Amniotic stem cell (primary cell): ENCODE results near the gene ARL6IP4.

Experiments
- DNase-seq: peaks from one replicate; lab custom pipeline; 2025; lab: John Stamatoyannopoulos, UW

ARL6IP4 gene

DNA sequence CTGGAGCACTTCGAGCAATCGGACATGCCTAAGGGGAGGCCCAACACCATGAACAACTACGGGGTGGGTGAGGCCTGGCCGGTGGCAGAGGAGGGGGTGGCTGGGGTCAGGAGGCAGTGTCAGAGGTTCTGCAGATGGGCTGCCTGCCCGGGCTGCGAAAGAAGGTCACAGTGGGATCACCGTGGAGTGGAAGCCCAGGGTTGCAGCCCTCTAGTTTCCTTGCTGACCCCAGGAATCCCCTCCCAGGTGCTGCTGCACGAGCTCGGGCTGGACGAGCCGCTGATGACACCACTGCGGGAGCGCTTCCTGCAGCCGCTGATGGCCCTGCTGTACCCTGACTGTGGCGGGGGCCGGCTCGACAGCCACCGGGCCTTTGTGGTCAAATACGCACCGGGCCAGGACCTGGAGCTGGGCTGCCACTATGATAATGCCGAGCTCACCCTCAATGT, 1.9 kb upstream of the ARL6IP4 start:
- DNase-seq: no peak

DNA sequence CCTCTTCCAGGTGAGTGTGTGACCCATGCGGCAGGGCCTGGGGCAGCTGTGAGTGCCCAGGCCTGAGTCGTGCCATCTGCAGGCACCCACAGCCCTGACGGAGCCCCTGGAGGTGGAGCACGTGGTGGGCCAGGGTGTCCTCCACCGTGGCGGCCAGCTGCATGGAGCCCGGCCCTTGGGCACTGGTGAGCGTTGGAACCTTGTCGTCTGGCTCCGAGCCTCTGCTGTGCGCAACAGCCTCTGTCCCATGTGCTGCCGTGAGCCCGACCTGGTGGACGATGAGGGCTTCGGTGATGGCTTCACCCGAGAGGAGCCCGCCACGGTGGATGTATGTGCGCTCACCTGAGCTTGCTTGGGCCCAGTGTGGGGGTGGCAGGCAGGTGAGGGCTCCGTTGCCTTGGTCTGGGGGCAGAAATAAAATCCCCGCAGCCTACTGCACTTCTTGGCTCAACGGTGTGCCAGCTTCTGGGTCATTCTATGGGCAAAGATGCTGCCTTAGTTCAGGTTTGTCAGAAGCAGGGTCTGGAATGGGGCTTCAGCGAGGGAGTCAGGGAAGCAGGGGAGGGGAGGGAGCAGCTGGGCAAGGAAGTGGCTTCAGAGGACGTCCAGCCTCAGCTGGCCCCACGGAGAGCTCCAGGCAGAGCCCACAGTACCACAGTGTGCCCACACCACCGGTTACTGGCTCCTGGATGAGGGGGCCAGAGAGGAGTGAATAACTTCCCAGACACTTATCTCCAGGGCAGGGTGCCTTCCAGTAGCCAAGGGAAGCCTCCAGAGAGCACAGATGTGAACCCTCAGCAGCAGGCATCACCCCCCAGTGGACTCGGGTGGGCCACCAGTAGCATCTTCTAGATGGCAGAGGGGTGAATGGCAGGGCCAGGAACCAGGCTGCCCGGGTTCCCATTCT, 1.2 kb upstream of the ARL6IP4 start:
- DNase-seq: no peak

- no peak for DNase-seq
Measured at GRCh38 chr12:122979908-122980182, 636 bp upstream of the ARL6IP4 start.

DNA sequence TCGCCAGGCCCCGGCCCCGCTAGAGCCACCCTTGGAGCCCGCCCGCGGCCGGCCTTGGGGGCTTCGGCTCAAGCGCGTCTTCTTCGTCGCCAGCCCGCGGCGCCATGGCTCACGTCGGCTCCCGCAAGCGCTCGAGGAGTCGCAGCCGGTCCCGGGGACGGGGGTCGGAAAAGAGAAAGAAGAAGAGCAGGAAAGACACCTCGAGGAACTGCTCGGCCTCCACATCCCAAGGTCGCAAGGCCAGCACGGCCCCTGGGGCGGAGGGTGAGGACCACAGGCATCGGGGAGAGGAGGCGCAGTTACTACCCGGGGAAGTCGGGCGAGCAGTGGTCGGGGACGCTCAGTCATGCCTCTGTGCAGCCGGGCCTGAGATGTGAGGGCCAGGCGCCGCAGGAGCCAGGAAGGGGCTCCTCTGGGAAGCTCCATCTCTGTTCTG, 573 bp downstream of the ARL6IP4 start:
- no peak for DNase-seq

DNA sequence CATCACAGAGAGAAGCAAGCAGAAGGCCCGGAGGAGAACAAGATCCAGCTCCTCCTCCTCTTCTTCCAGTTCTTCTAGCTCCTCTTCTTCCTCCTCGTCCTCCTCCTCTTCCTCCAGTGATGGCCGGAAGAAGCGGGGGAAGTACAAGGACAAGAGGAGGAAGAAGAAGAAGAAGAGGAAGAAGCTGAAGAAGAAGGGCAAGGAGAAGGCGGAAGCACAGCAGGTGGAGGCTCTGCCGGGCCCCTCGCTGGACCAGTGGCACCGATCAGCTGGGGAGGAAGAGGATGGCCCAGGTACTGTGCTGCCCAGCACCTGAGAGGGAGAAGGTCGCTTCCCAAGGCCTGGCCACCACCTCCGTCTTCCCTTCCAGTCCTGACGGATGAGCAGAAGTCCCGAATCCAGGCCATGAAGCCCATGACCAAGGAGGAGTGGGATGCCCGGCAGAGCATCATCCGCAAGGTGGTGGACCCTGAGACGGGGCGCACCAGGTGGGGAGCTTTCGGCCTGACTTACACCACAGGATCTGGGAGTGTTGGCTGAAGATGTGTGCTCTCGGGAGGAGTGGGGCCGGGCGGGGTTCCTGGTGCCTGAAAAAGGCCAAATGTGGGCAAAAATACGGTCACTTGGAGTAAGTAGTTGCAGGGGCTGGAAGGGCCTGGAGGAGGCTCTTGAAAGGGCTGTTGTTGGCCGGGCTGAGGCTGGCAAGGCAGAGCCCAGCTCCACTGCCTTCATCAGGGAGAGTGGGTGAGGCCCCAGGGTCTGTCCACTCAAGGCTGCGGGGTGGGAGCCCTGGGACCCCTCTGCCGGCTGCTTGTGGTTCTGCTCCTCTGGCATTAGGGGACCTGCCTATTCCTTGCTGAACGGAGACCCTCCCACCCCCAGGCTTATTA, 1.4 kb downstream of the ARL6IP4 start:
- DNase-seq: no peak

GRCh38 chr12:122982477-122982815, 2.0 kb downstream of the ARL6IP4 start:
- DNase-seq: no peak

- DNase-seq: no peak
Measured at GRCh38 chr12:122982963-122983788, 2.7 kb downstream of the ARL6IP4 start.

DNA sequence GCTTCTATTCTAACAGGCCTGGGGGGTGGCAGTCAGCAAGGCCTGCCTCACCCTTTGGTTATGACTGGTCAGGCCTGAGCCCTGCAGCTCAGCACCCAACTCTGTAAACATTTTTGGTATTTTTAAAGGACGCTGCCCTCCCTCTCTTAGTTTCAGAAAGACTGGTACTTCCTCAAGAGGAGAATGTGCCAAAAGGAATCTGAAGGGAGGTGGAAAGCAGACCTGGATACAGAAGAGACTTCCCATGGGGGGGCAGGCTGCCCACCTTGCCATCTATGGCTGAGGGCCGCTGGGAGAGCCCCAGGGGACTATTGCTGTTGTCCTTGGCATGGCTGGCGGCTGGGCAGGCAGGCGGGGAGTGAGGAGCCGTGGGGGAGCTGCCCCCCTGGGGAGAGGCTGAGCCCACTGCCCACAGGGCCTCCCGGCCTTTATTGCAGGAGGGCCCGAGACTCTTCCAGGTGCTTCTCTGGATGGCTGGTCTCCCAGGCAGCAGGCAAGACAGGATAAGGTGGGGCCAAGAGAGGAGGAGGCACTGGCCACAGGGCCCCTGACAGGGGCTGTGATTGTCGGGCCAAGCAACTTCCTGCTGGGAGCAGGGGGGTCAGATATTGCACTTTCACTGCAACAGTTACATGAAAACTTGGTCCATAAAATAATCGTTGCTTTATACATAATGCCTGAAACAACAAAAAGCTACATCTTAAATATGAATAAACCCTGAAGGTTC, 3.5 kb downstream of the ARL6IP4 start:
- DNase-seq: no peak

DNA sequence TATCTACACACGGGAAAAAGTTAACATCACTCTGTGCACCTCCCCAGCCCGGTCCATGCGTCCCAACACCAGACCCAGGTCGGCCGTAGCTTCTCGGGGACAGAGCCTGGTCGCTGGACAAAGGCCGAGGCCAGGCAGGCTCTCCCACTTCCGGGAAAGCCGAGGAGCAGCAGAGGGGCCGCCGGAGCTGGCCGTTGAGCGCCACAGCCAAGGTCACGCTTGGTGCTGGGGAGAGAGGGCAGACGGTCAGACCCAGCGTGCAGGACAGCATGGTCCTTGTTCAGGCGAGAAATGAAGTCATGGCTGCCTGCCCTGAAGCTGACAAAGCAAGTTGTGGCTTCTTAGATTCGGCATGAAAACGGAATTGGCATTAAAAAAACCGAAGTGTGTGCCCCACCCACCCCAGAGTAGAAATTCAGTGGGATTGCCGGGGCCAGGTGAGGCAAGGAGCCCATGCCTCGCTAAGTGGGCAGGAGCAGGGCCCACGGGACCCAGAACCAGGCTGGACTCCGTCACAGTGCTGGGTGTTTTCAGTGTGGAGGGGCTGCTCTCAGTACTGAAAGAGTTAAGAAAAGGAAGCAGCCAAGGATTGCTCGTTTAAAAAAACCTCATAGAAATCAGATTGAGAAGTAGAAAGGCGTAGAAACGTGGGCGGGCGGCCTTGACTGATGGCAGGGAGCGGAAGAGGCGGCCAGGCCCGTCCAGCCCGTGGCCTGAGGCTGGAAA, 4.3 kb downstream of the ARL6IP4 start:
- DNase-seq: no peak

GRCh38 chr12:122985338-122986257, 5.1 kb downstream of the ARL6IP4 start:
- DNase-seq: no peak

DNA sequence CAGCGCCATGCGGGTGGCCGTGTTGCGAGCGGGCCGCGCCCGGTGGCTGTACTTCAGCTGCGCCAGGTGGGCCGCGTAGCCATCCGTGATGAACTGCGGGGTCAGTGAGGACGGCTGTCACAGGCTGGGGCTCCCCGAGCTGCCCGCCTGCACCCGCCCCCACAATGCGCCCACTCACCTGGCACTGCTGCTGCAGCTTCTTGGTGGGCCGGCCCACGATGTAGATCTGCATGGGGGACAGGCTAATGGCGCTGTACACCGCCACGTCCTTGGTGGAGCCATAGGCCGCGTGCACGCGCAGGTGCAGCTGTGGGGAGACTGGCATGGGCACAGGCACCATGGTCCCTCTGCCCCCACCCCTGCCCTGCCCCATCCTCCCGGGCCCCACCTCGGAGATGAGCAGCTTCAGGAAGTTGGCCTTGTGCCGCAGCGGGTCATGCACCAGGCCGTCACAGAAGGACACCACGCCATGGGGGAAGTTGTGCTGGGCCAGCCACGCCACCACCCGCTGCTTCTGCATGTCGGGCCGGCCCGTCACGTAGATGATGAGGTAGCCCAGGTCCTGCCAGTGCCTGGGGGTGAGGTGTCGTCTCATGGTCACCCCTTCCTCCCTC, 5.9 kb downstream of the ARL6IP4 start:
- DNase-seq: no peak

DNA sequence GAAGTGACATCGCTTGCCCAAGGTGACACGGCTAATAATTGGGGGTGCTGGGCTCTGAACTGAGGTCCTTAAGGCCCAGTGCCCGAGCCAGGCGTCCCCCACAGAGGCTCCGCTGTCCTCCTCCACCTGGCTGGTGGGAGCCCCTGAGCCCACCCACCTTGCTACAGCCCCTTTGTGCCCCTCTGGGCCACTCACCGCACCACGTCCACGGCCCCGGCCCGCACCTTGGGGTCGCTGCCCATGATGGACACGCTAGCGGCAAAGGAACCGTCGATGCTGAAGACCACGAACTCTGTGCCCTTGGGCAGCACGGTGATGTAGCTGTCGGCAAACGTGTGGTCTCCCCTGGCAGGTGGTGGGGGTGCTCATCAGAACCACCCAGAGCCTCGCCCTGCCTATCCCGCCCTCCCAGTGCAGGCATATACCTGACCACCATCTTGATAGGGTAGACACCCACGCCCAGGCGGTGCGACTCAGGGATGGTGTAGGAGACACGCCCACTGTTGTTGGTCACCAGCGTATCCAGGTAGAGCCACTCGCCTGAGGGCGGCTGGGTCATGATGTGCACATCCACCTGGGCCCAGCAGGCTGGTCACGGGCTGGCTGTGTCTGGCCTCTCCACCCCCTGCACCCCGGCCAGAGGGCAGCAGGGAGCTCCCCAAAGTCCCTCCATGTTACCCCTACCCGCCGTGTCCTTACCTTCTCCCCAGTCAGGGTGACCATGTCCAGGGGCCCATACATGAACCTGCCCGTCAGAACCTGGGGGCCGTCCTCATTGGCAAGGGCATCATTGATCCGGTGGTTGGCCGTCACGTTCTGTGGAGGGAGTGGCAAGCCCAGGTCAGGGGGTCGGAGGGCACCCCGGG, 6.8 kb downstream of the ARL6IP4 start:
- no peak for DNase-seq

DNA sequence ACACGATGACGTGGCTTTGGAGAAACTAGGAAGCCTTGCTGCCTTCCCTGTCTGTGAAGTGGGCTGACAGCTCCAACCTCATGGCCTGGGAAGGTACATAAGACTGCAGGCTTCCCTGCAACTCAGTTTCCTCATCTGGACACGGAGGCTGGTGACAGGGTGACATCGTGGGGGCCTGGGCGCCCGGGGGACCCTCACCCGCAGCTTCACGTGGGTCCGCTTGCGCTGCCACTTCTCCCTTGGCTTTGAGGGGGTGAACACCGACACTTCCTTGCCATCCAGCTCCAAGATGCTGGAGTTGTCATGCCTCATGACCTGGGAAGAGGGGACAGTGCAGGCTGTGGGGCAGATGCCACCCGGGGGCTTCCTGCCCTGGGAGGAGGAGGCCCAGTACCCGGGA, 7.6 kb downstream of the ARL6IP4 start:
- DNase-seq: no peak

DNA sequence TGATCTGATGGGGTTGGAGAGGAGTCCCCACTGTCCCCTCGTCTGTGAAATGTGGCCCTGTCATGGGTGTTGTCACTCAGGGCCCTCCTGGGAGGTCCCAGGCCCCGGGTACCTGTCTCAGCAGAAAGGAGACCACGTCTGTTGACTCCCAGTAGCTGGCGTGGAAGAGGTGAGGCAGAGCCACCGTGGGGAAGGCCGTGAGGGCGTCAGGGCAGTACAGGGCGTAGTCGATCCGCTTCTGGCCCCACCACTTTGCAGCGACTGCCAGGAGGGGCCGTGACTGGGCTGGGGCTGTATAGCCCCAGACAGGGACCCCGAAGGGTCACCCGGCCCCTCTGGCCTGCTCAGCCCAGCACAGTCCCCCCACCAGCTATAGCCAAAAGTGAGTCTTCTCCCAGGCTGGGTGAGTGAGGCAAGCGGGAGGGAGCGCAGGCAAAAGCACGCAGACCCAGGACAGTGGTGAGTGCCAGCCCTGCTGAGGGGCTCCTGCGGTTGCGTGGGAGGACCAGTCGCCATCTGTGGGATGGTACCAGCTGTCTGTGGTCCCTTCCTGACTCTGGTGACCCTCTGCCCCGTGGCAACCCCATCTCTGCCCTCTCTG, 8.2 kb downstream of the ARL6IP4 start:
- DNase-seq: no peak

- no peak for DNase-seq
Measured at GRCh38 chr12:122989225-122989839, 8.9 kb downstream of the ARL6IP4 start.

GRCh38 chr12:122989874-122990419, 9.5 kb downstream of the ARL6IP4 start:
- no peak for DNase-seq

DNA sequence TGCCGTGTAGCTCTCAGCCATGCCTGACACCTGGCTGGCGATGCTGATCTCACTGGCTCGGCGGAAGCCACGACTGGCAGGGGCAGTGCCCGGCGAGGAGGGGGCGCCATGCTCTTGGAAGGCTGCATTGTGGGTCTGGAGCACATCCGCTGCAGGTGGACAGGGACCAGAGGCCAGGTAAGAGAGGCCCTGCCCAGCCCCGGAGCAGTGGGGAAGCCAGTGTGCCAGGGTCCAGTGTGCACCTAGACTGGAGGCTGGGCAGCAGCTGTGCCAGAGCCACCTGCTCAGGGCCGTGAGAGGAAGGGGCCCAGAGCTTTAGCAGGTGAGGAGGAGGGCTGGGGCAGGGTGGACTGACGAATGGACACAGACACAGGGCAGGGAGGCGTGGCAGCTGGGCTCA, 10.1 kb downstream of the ARL6IP4 start:
- DNase-seq: no peak
